HepG2 (cell line): Measurements from ENCODE around the gene SPRR2F. TPM values are rescaled to one million over a fixed set of nuclear protein-coding genes. Genes with fewer than 3 reads are reported as not detected.

Source experiments
- ATAC-seq: fragments of 200-7000 bp; cut with Tn5 transposase; 3 replicates; pipeline ENCODE4 v1.9.1; 2020; ENCODE audit warnings: mild to moderate bottlenecking, moderate library complexity
- Bru-seq: library from RNA; stranded (reverse); fragments of 400-500 nt; gene quantifications from one replicate; lab custom pipeline; 2021; lab: Mats Ljungman, UMichigan
- BruChase-seq, 2 experiments: library from RNA; stranded (reverse); fragments of 400-500 nt; gene quantifications; one replicate each; lab custom pipeline; 2021; lab: Mats Ljungman, UMichigan
- BruUV-seq: library from RNA; stranded (reverse); fragments of 400-500 nt; replicated peaks from 2 replicates; lab custom pipeline; 2021; lab: Mats Ljungman, UMichigan
- CTCF ChIA-PET: fragments of 300-600 bp; formaldehyde crosslinking; extraction: SDS; loops from one replicate; lab custom pipeline; 2021; ENCODE audit warnings: low total read pairs, inconsistent platforms, low intra/inter-chr PET ratio; lab: Yijun Ruan, JAX
- POLR2A ChIA-PET: fragments of 350-600 bp; sonication (Branson Sonifier 250); formaldehyde crosslinking; loops from one replicate; lab custom pipeline; 2020; ENCODE audit warnings: antibody characterized with exemption, inconsistent platforms; lab: Yijun Ruan, JAX
- DNase-seq: peaks from one replicate; pipeline ENCODE4 v3.0.0-alpha.2; 2015; ENCODE audit warnings: low spot score
- FAIRE-seq: peaks from 3 replicates; lab custom pipeline; 2011; peaks lifted over from hg19 to GRCh38; lab: Jason Lieb, UNC
- H2AFZ ChIP-seq: one replicate; pipeline ENCODE4 v1.6.1; 2011; ENCODE audit warnings: low read length, inconsistent platforms
- H3K27ac ChIP-seq: fragments of 300-600 bp; 3 replicates; pipeline ENCODE4 v1.8.0; 2011; ENCODE audit warnings: mixed run types, mild to moderate bottlenecking, mixed read lengths, low read length, inconsistent platforms; ENCODE audit not compliant: insufficient read depth; ENCODE audit errors: extremely low read length
- H3K27me3 ChIP-seq, 2 experiments: fragments of 200-600 bp in 1 of 2; 2 replicates in 1 of 2; 3 replicates in 1 of 2; pipeline versions ENCODE4 v1.6.0 to v1.8.0; 2011; ENCODE audit warnings: low read length in 2 of 2, mild to moderate bottlenecking in 2 of 2, moderate library complexity in 2 of 2, inconsistent platforms in 1 of 2; ENCODE audit not compliant: insufficient read depth in 2 of 2, control insufficient read depth in 1 of 2
- H3K36me3 ChIP-seq, 2 experiments: fragments of 200-600 bp in 1 of 2; replicated peaks in 1 of 2; 2 replicates in 1 of 2; 3 replicates in 1 of 2; pipeline versions ENCODE4 v1.5.1 to v1.8.0; 2011; ENCODE audit warnings: low read length in 2 of 2, inconsistent platforms in 1 of 2; ENCODE audit not compliant: insufficient read depth in 2 of 2, control insufficient read depth in 1 of 2
- H3K4me1 ChIP-seq: 2 replicates; pipeline ENCODE4 v1.5.1; 2012; ENCODE audit warnings: low read length, inconsistent platforms; ENCODE audit not compliant: insufficient read depth
- H3K4me2 ChIP-seq: 2 replicates; pipeline ENCODE4 v1.6.0; 2011; ENCODE audit warnings: low read depth, low read length, inconsistent platforms
- H3K4me3 ChIP-seq, 3 experiments: fragments of 200-600 bp in 1 of 3; sonication (generic), shearing (Covaris generic) in 1 of 3; replicated peaks in 1 of 3; 2 replicates each; pipeline ENCODE4 v1.5.1; 2011 to 2016; ENCODE audit warnings: low read length in 3 of 3, inconsistent platforms in 2 of 3, low read depth in 2 of 3, mild to moderate bottlenecking in 2 of 3, control low read depth in 1 of 3, mixed read lengths in 1 of 3; ENCODE audit not compliant: insufficient read depth in 1 of 3
- H3K79me2 ChIP-seq: one replicate; pipeline ENCODE4 v1.6.1; 2011; ENCODE audit warnings: low read length, inconsistent platforms; ENCODE audit not compliant: insufficient read depth
- H3K9ac ChIP-seq: 2 replicates; pipeline ENCODE4 v1.6.0; 2011; ENCODE audit warnings: mild to moderate bottlenecking, low read depth, low read length, inconsistent platforms; ENCODE audit not compliant: insufficient read depth
- H3K9me3 ChIP-seq: 2 replicates; pipeline ENCODE4 v1.5.1; 2012; ENCODE audit warnings: mild to moderate bottlenecking, low read length
- H4K20me1 ChIP-seq: 2 replicates; pipeline ENCODE4 v1.6.0; 2011; ENCODE audit warnings: inconsistent platforms, mild to moderate bottlenecking, low read length, moderate library complexity; ENCODE audit not compliant: insufficient read depth
- CCDC6 ChIP-seq: sonication (generic); formaldehyde crosslinking; IDR thresholded peaks from 2 replicates; pipeline ENCODE4 v1.8.1; 2022; ENCODE audit warnings: mild to moderate bottlenecking, missing genetic modification reagents, moderate library complexity
- SMAD3 ChIP-seq: sonication (generic); formaldehyde crosslinking; IDR thresholded peaks from 2 replicates; pipeline ENCODE4 v1.4.0; 2020; ENCODE audit warnings: missing genetic modification reagents
- ZMYM4 ChIP-seq: sonication (generic); formaldehyde crosslinking; IDR thresholded peaks from 2 replicates; pipeline ENCODE4 v1.8.1; 2023; ENCODE audit warnings: mild to moderate bottlenecking, missing genetic modification reagents
- ZNF3 ChIP-seq: IDR thresholded peaks from 2 replicates; pipeline ENCODE4 v1.7.0; 2017; ENCODE audit warnings: inconsistent platforms
- ZNF34 ChIP-seq: sonication (generic); formaldehyde crosslinking; IDR thresholded peaks from 2 replicates; pipeline ENCODE4 v1.4.0; 2020; ENCODE audit warnings: mild to moderate bottlenecking, missing genetic modification reagents, borderline replicate concordance
- ZNF780A ChIP-seq: sonication (generic); formaldehyde crosslinking; IDR thresholded peaks from 2 replicates; pipeline ENCODE4 v1.8.0; 2022; ENCODE audit warnings: mild to moderate bottlenecking, missing genetic modification reagents, moderate library complexity
- WGBS: methylation state at CpG from one replicate; pipeline ENCODE4 v1.1.6; 2017; ENCODE audit warnings: low lambda C conversion rate; 5-methylcytosine and 5-hydroxymethylcytosine counted together
- in situ Hi-C: cut with HindIII; loops from 2 replicates; pipeline ENCODE4 v1.10.0; 2017; ENCODE audit warnings: low pct_unique_long_range_greater_than_20kb; ENCODE audit not compliant: extremely low pct_ligation_motif_present
- intact Hi-C: fragments of 100-400 bp; cut with micrococcal nuclease; formaldehyde crosslinking; loops from one replicate; pipeline ENCODE4 v1.10.0; 2022; ENCODE audit not compliant: unreplicated experiment
- long read RNA-seq, 2 experiments: library from RNA in 1 of 2; library from polyadenylated mRNA in 1 of 2; stranded (forward) in 1 of 2; unstranded in 1 of 2; transcript quantifications; one replicate each; pipeline ENCODE4 v2.0.0, GENCODE V29; 2019 to 2022
- polyA minus RNA-seq, 3 experiments: library from RNA; depleted of rRNA, polyadenylated mRNA; stranded (reverse); fragments of >200 nt; gene quantifications; 2 replicates each; pipeline ENCODE4 v1.2.3, GENCODE V29; 2011; ENCODE audit warnings: low replicate concordance in 1 of 3
- polyA plus RNA-seq, 8 experiments: library from polyadenylated mRNA; depleted of rRNA in 3 of 8; stranded (reverse) in 7 of 8; unstranded in 1 of 8; fragments of >200 nt; fragmentation: Illumina TruSeq in 4 of 8; extraction: Trizol in 4 of 8; gene quantifications; 2 replicates each; pipeline versions ENCODE4 v1.2.1 to v1.2.3, GENCODE V29; 2011 to 2016; ENCODE audit warnings: low read depth in 4 of 8, missing spikeins in 1 of 8, mixed read lengths in 1 of 8; ENCODE audit not compliant: insufficient read depth in 1 of 8
- total RNA-seq, 5 experiments: library from RNA; depleted of rRNA; stranded (reverse); fragments of >200 nt; fragmentation: Illumina TruSeq; extraction: Trizol; gene quantifications; 2 replicates each; pipeline ENCODE4 v1.2.3, GENCODE V29; 2016; ENCODE audit warnings: low read depth in 1 of 5
- TF ChIP-seq, protein P1 (sequence below): sonication (generic); formaldehyde crosslinking; IDR thresholded peaks from 2 replicates; pipeline ENCODE4 v1.4.0; 2020; ENCODE audit warnings: mild to moderate bottlenecking, missing genetic modification reagents

The SPRR2F gene, protein sequence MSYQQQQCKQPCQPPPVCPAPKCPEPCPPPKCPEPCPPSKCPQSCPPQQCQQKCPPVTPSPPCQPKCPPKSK
- total RNA-seq (2016; rRNA removed; fragmentation: Illumina TruSeq; extraction: Trizol) = not detected in 2 replicates
- not detected in 2 replicates for total RNA-seq (2016; cell fraction: cytosol; rRNA removed; fragmentation: Illumina TruSeq; extraction: Trizol; ENCODE audit: low read depth)
- not detected in 2 replicates for total RNA-seq (2016; cell fraction: insoluble cytoplasmic fraction; rRNA removed; fragmentation: Illumina TruSeq; extraction: Trizol)
- total RNA-seq (2016; cell fraction: membrane; rRNA removed; fragmentation: Illumina TruSeq; extraction: Trizol) = not detected in 2 replicates
- not detected in 2 replicates for total RNA-seq (2016; cell fraction: nucleus; rRNA removed; fragmentation: Illumina TruSeq; extraction: Trizol)
- not detected in 2 replicates for polyA plus RNA-seq (2011; rRNA removed)
- not detected in 2 replicates for polyA plus RNA-seq (2011; cell fraction: cytosol; rRNA removed)
- polyA plus RNA-seq (2011; cell fraction: nucleus; rRNA removed) = not detected in 2 replicates
- not detected in 2 replicates for polyA plus RNA-seq (2012)
- polyA plus RNA-seq (2016; cell fraction: cytosol; fragmentation: Illumina TruSeq; extraction: Trizol; ENCODE audit: low read depth) = not detected in 2 replicates
- not detected in 2 replicates for polyA plus RNA-seq (2016; cell fraction: insoluble cytoplasmic fraction; fragmentation: Illumina TruSeq; extraction: Trizol; ENCODE audit: low read depth)
- polyA plus RNA-seq (2016; cell fraction: membrane; fragmentation: Illumina TruSeq; extraction: Trizol; ENCODE audit: low read depth) = not detected in 2 replicates
- not detected in 2 replicates for polyA plus RNA-seq (2016; cell fraction: nucleus; fragmentation: Illumina TruSeq; extraction: Trizol; ENCODE audit: insufficient read depth, low read depth)
- polyA minus RNA-seq (2011; rRNA and poly(A)+ RNA removed; ENCODE audit: low replicate concordance) = not detected in 2 replicates
- polyA minus RNA-seq (2011; cell fraction: cytosol; rRNA and poly(A)+ RNA removed) = not detected in 2 replicates
- polyA minus RNA-seq (2011; cell fraction: nucleus; rRNA and poly(A)+ RNA removed) = not detected in 2 replicates
- not detected for Bru-seq, nascent RNA
- not detected for BruChase-seq, experiment 1, labeled RNA remaining after a 6-hour chase
- BruChase-seq, experiment 2, labeled RNA remaining after a 2-hour chase = not detected
- long read RNA-seq, experiment 1 = 0 reads
- long read RNA-seq, experiment 2 = 0 reads

DNA sequence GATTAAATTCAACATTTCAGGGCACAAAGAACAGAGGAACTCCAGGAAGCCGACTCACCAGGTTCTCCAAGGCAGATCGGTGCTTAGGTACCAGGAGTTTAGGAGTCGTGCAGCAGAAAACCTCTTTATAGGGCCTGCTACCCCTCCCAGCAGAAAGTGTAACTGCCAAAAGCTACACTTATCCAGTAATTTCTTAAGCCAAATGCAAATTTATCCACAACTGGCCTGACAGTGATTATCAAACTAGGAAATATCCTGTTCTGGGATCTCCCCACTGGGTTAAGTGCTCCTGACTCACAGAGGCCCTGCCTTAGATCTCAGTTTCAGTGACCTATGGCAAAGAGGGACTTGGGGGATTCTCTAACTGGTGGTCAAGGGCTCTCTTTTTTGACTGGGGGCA is at the start of gene SPRR2F:
Gene SPRR2F, minus strand, starts transcription at position 101 of the 400 bp plus-strand sequence. CDS start 783 bp downstream, outside the sequence.
- Histone ChIP-seq H3K4me1 (no peaks in the 10 kb centered on the region), H2AFZ (no peak within 1 kb of the TSS), H3K9ac (no peak within 1 kb of the TSS), H3K36me3 (no peaks in the 10 kb centered on the region), H4K20me1 (no peaks in the 10 kb centered on the region), H3K9me3 (no peaks in the 10 kb centered on the region), H3K4me2 (no peak within 1 kb of the TSS), H3K27ac (no peak within 1 kb of the TSS), H3K4me3 (no peak within 1 kb of the TSS), H3K79me2 (no peaks in the 10 kb centered on the region), H3K27me3 (no peaks in the 10 kb centered on the region)
- ChIA-PET POLR2A (no interaction called here), CTCF (no interaction called here)
- DNase-seq (no peak), FAIRE-seq (no peak), ATAC-seq (no peak)
- 4% methylated on average over 3 of the region's 3 CpGs for WGBS
- in situ Hi-C loops = no loop called here
- BruUV-seq = no TSS peak
- intact Hi-C loops = no loop called here
- TF ChIP-seq SMAD3 (no peak), ZNF34 (CRISPR knock-in tag) (no peak), CCDC6 (CRISPR knock-in tag) (no peak), ZMYM4 (CRISPR knock-in tag) (no peak), ZNF780A (CRISPR knock-in tag) (no peak), ZNF3 (CRISPR knock-in tag) (no peak)
- TF ChIP-seq, protein P1, sequence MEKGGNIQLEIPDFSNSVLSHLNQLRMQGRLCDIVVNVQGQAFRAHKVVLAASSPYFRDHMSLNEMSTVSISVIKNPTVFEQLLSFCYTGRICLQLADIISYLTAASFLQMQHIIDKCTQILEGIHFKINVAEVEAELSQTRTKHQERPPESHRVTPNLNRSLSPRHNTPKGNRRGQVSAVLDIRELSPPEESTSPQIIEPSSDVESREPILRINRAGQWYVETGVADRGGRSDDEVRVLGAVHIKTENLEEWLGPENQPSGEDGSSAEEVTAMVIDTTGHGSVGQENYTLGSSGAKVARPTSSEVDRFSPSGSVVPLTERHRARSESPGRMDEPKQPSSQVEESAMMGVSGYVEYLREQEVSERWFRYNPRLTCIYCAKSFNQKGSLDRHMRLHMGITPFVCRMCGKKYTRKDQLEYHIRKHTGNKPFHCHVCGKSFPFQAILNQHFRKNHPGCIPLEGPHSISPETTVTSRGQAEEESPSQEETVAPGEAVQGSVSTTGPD (CRISPR knock-in tag) = no peak
